ENCODE data around the gene TMEM30A. TPM values are rescaled to one million over a fixed set of nuclear protein-coding genes. Genes with fewer than 3 reads are reported as not detected.

Gene TMEM30A
- total RNA-seq, 1 donor from 2014 or later: 57.0 TPM

DNA sequence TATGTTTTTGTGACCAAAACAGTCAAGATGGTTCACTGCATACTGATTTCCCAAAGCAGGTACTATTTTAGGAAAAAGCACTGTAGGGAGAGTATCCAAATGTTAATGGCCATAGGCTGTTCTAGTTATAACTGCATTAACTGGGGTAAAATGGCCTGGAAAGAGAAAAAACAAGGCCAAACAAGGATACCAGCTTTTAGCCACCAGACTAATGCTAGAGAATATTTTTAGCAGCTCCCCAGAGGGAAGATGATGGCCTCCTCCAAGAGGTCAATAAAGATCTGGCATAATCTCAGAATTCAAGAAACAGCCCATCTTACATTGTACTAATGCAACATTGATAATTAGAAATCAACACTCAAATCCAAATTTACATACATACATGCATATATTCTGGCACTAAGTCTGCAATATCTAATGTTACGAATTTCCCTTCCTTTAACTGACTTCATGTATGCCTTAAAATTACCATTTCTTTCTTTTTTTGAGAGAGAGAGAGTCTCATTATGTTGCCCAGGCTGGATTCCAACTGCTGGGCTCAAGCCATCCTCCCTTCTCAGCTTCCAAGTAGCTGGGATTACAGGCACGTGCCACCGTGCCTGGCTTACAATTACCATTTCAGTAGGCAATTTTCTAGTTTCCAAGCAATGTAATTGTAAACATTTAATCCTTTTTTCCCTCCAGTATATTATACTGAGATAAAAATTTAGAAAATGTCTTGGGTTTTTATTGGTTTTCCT is 50.3 kb downstream of the TMEM30A start:
- intact Hi-C loops (cut with micrococcal nuclease): no loop called here
- Mint-ChIP-seq H3K27ac (no peak overlapping the region), H3K4me1 (peaks cover 3% of the 10 kb centered on the region), H3K27me3 (no peaks in the 10 kb centered on the region), H3K4me3 (no peak overlapping the region), H3K36me3 (ENCODE audit: low read depth) (peaks cover 21% of the 10 kb centered on the region), H3K9me3 (no peaks in the 10 kb centered on the region)
- no peak for DNase-seq

DNA sequence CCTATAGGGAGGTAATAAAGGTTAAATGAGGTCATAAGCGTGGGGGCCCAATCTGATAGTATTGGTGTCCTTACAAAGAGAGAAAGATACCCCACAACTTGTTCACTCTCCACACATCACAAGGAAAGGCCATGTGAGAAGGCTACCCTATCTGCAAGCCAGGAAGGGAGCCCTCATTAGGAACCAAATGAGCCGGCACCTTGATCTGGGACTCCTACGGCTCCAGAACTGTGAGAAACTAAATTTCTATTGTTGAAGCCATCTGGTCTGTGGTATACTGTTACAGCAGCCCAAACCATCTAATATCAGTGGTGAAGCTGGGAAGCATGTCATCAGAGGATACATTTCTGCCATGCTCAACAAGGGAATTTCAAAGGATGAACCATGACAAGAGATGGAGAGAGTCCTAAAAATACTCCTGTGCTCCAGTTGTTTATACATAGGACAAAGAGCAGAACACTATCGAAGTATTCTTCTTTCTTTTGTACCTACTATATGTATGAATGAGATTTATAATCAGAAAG is 51.4 kb downstream of the TMEM30A start:
- intact Hi-C loops (cut with micrococcal nuclease): no loop called here
- H3K4me1 Mint-ChIP-seq: no peaks in the 10 kb centered on the region
- DNase-seq: peak; percentile 36
- H3K27ac Mint-ChIP-seq: no peak overlapping the region
- peaks cover 15% of the 10 kb centered on the region for H3K36me3 Mint-ChIP-seq (ENCODE audit: low read depth)
- no peak overlapping the region for H3K4me3 Mint-ChIP-seq
- no peaks in the 10 kb centered on the region for H3K9me3 Mint-ChIP-seq
- H3K27me3 Mint-ChIP-seq: no peaks in the 10 kb centered on the region

DNA sequence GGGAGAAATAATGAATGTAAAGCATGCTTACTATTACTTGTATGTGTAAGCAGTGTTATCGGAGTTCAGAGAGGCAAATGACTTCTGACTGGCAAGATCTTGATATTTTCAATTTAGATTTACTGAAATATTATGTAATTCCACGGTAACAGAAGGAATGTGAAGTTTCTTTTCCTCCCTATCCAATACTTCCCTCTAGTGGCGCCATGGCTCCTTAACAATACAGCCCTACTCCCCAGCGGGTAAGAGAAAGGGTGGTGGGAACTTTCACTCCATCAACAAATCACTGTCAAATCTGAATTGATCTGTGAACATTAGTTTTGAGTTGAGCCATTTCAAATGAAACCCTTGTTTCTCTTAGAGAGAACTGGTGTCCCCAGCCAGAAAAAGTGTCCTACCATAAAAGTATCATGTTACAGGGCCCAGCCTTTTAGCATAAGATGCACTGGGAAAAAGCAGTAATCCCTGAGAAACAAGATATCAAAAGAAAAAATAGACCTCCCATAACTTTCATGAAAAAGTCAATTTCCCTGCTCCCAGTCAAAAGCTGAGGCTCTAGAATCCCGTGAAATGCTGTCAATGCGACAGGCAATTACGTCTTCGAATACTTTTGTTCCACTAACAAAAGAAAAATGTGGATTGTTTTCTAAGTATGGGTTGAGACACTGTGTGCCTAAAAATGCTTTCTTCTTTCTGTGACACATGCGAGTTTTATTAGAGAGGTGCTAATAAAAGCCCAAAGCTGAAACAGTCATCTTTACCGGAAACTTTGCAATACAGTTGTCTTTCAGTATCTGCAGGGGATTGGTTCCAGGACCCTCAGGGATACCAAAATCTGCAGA is 53.9 kb downstream of the TMEM30A start:
- intact Hi-C loops (cut with micrococcal nuclease): no loop called here
- Mint-ChIP-seq H3K4me1 (no peaks in the 10 kb centered on the region), H3K9me3 (no peaks in the 10 kb centered on the region), H3K27me3 (peaks cover 4% of the 10 kb centered on the region), H3K27ac (no peak overlapping the region), H3K4me3 (no peak overlapping the region), H3K36me3 (ENCODE audit: low read depth) (peaks cover 2% of the 10 kb centered on the region)
- DNase-seq: no peak

- no peak overlapping the region for H3K4me3 Mint-ChIP-seq
- H3K27me3 Mint-ChIP-seq: peaks cover 24% of the 10 kb centered on the region
- no peaks in the 10 kb centered on the region for H3K4me1 Mint-ChIP-seq
- DNase-seq: no peak
- intact Hi-C loops (cut with micrococcal nuclease): no loop called here
- no peaks in the 10 kb centered on the region for H3K36me3 Mint-ChIP-seq (ENCODE audit: low read depth)
- no peaks in the 10 kb centered on the region for H3K9me3 Mint-ChIP-seq
- no peak overlapping the region for H3K27ac Mint-ChIP-seq
Measured at GRCh38 chr6:75224303-75224926, 60.2 kb downstream of the TMEM30A start.

DNA sequence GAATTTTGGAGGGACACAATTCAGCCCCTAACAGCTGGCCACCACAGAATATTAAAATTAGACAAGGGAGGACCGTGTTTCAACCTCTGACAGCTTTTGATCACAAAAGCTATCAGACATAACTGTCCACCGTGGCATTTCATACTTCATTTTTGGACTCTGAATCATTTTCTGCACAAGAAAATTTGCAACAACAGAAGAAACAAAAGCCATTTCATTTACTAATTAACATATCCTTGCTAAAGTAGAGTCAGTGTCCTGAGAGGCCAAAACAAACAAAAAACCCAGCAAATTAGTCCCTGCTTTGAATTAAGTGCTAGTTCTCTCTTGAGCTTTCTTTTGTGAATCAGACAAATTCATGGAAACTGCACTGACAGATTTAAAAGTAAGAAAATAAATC is 61.2 kb downstream of the TMEM30A start:
- no peaks in the 10 kb centered on the region for H3K4me1 Mint-ChIP-seq
- no peak for DNase-seq
- H3K27me3 Mint-ChIP-seq: peaks cover 27% of the 10 kb centered on the region
- H3K9me3 Mint-ChIP-seq: no peaks in the 10 kb centered on the region
- no peak overlapping the region for H3K4me3 Mint-ChIP-seq
- H3K27ac Mint-ChIP-seq: no peak overlapping the region
- intact Hi-C loops (cut with micrococcal nuclease): no loop called here
- no peaks in the 10 kb centered on the region for H3K36me3 Mint-ChIP-seq (ENCODE audit: low read depth)

DNA sequence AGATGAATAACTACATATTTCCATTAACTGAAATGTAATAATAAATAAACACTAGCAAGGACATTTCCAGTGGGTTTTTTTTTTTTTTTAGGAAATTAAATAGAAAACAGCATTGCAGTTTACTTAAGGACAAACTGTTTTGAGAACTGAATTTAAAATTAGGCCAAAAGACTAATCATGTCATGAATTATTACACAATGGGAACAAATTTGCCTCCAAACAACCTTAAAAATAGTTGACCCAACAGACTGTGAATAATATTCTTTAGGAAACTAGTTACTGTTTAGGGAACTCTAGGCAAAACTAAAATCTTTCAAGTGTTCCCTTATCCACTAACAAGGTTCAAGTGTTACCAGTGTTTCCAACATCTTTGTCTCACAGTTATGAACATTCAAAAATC is 62.3 kb downstream of the TMEM30A start:
- Mint-ChIP-seq H3K9me3 (no peaks in the 10 kb centered on the region), H3K36me3 (ENCODE audit: low read depth) (no peaks in the 10 kb centered on the region), H3K27me3 (peaks cover 28% of the 10 kb centered on the region), H3K27ac (no peak overlapping the region), H3K4me1 (peaks cover 7% of the 10 kb centered on the region), H3K4me3 (no peak overlapping the region)
- intact Hi-C loops (cut with micrococcal nuclease): no loop called here
- DNase-seq: no peak

DNA sequence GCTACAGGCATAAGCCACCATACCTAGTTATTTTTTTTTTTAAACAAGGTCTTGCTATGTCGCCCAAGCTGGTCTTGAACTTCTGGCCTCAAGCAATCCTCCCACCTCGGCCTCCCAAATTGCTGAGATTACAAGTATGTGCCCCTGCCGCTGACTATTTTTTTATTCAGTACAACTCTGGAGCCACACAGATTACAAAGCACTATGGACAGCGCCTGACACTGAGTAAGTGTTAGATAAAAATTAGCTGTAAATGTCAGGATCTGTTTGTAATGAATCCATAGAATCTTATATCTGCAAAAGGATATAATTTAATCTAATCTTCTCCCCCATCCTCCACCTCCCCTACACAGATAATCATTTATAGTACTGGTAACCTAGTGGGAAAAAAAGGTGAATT is 63.5 kb downstream of the TMEM30A start:
- H3K27ac Mint-ChIP-seq: no peak overlapping the region
- H3K27me3 Mint-ChIP-seq: peaks cover 28% of the 10 kb centered on the region
- intact Hi-C loops (cut with micrococcal nuclease): no loop called here
- H3K4me1 Mint-ChIP-seq: peaks cover 12% of the 10 kb centered on the region
- no peak for DNase-seq
- H3K9me3 Mint-ChIP-seq: no peaks in the 10 kb centered on the region
- no peak overlapping the region for H3K4me3 Mint-ChIP-seq
- H3K36me3 Mint-ChIP-seq (ENCODE audit: low read depth): no peaks in the 10 kb centered on the region

DNA sequence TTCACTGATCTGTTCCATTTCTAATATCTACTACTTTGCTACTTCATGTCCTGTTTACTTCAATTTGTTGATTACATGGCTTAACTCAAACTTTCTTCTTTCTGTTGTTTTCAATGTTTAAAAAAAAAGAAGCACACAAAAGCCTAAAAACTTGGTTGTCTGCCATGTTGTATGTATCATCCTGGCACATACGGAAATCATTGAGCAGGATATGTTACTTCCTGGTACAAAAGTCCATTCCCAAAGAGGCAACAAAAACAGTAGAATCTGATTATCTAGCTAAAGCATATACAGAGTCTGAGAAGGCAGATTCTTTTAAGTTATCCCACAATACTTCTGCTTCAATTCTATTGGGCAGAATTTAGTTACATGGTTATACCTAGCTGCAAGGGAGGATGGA is 64.2 kb downstream of the TMEM30A start:
- Mint-ChIP-seq H3K36me3 (ENCODE audit: low read depth) (no peaks in the 10 kb centered on the region), H3K27me3 (peaks cover 28% of the 10 kb centered on the region), H3K27ac (no peak overlapping the region), H3K4me1 (peaks cover 12% of the 10 kb centered on the region), H3K9me3 (no peaks in the 10 kb centered on the region), H3K4me3 (no peak overlapping the region)
- intact Hi-C loops (cut with micrococcal nuclease): no loop called here
- DNase-seq: no peak

GRCh38 chr6:75219263-75219662 is 65.3 kb downstream of the TMEM30A start:
- Mint-ChIP-seq H3K27ac (no peak overlapping the region), H3K9me3 (no peaks in the 10 kb centered on the region), H3K4me3 (no peak overlapping the region), H3K4me1 (peaks cover 16% of the 10 kb centered on the region), H3K36me3 (ENCODE audit: low read depth) (no peaks in the 10 kb centered on the region), H3K27me3 (peaks cover 26% of the 10 kb centered on the region)
- intact Hi-C loops (cut with micrococcal nuclease): no loop called here
- DNase-seq: no peak

GRCh38 chr6:75217193-75217592 is 67.4 kb downstream of the TMEM30A start:
- no peak for DNase-seq
- intact Hi-C loops (cut with micrococcal nuclease): loop anchor here (1.0 kb wide), 1 partner anchor 26 kb away; the partner anchor contains the start of gene COX7A2
- H3K4me1 Mint-ChIP-seq: peaks cover 16% of the 10 kb centered on the region
- no peaks in the 10 kb centered on the region for H3K9me3 Mint-ChIP-seq
- H3K4me3 Mint-ChIP-seq: peak overlapping the region; percentile 10
- peaks cover 19% of the 10 kb centered on the region for H3K27me3 Mint-ChIP-seq
- H3K36me3 Mint-ChIP-seq (ENCODE audit: low read depth): no peaks in the 10 kb centered on the region
- peak overlapping the region; percentile 72 for H3K27ac Mint-ChIP-seq

DNA sequence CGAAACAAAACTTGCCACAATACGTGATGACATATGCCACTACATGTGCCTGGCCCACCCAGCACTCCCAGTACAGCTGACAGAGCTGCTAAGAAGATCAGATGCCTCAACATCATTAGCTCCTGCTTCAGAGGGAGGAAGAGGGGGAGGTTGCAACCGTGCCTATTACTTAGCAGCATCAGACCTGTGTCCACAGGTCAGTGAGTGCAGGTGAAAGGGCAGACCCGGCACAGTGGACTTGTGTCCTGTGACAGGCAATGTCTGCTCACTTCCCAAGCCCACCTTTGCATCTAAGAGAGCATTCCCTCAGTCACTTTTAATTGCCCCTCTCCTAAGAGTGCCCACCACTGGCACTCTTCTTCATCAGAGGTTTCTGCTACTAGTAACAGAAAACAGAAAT is 69.3 kb downstream of the TMEM30A start:
- no peak overlapping the region for H3K27ac Mint-ChIP-seq
- H3K9me3 Mint-ChIP-seq: no peaks in the 10 kb centered on the region
- intact Hi-C loops (cut with micrococcal nuclease): no loop called here
- peaks cover 18% of the 10 kb centered on the region for H3K4me1 Mint-ChIP-seq
- H3K4me3 Mint-ChIP-seq: no peak overlapping the region
- peaks cover 22% of the 10 kb centered on the region for H3K27me3 Mint-ChIP-seq
- no peak for DNase-seq
- H3K36me3 Mint-ChIP-seq (ENCODE audit: low read depth): no peaks in the 10 kb centered on the region

DNA sequence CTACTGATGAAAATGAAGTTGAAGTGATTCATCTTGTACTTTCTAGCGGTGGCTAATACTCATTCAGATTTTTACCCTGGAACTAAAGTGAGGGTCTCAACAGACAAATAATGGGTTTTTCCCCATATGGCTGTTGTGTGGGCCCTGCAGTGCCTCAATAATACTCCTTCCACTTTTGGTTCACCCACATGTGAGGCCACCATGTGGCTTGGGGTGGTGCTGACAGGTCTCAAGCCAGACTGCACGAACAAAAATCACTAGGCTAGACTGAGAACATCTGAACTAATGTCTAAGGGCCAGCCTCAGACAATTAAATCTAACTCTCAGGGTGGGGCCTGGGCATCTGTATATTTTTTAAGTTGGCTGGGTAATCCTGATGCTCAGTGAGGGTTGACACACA is 70.9 kb downstream of the TMEM30A start:
- no peak for DNase-seq
- no peak overlapping the region for H3K27ac Mint-ChIP-seq
- H3K27me3 Mint-ChIP-seq: peaks cover 27% of the 10 kb centered on the region
- no peak overlapping the region for H3K4me3 Mint-ChIP-seq
- intact Hi-C loops (cut with micrococcal nuclease): no loop called here
- no peaks in the 10 kb centered on the region for H3K9me3 Mint-ChIP-seq
- H3K4me1 Mint-ChIP-seq: peaks cover 23% of the 10 kb centered on the region
- no peaks in the 10 kb centered on the region for H3K36me3 Mint-ChIP-seq (ENCODE audit: low read depth)

GRCh38 chr6:75213112-75213511 is 71.5 kb downstream of the TMEM30A start:
- Mint-ChIP-seq H3K36me3 (ENCODE audit: low read depth) (no peaks in the 10 kb centered on the region), H3K9me3 (no peaks in the 10 kb centered on the region), H3K4me1 (peaks cover 27% of the 10 kb centered on the region), H3K4me3 (no peak overlapping the region), H3K27ac (no peak overlapping the region), H3K27me3 (peaks cover 32% of the 10 kb centered on the region)
- no peak for DNase-seq
- intact Hi-C loops (cut with micrococcal nuclease): no loop called here

Measured in activated CD4-positive, alpha-beta T cell treated with anti-CD3 and anti-CD28 coated beads, Interleukin-2, amount 10 ng/mL, durations not matched to agents 24 days and 14 days (primary cell).